ENCODE measurements around the gene TTC23. TPM values are rescaled to one million over a fixed set of nuclear protein-coding genes. Genes with fewer than 3 reads are reported as not detected.
"Not testable (repeated sequence)": the region's sequence is repeated elsewhere in the genome, so short reads cannot be mapped to it uniquely, and the experiment has no call there.

Gene TTC23
- total and polyA plus RNA-seq, 5 donors from 2014 or later: 0.56 to 0.67 (median 0.60) TPM; not detected in 2

DNA sequence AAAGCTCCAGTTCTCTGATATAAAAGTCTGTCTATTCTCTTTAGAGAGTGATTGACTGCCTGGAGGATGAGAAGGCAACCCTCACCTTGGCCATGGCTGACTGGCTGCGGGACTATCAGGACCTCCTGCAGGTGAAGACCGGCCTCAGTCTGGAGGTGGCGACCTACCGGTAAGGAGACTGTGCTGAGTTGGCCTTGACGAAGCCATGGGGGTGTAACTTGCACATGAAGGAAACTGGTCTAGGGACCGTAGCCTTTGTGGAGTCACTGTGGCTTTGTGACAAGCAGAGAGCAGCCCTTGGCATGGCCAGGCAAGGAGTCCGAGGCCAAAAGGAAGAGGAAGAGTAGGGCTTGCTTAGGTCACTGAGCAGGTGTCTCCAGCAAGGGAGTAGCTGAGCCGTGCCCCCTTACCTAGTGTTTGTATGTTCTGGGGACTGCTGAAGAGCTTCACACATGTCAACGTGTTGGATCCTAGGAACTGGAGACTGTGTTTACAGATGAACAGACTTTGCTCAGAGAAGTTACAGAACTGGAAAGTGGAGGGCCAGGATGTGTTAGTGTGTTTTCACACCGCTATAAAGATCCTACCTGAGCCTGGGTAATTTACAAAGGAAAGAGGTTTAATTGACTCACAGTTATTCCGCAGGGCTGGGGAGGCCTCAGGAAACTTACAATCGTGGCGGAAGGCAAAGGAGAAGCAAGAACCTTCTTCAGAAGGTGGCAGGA, 135.7 kb downstream of the TTC23 start:
- Mint-ChIP-seq H3K4me1 (no peaks in the 10 kb centered on the region), H3K4me3 (no peak overlapping the region), H3K27me3 (peaks cover 15% of the 10 kb centered on the region), H3K27ac (peak overlapping the region in 1 of 3 donors; percentile 65), H3K9me3 (no peaks in the 10 kb centered on the region), H3K36me3 (no peaks in the 10 kb centered on the region)
- no peaks in the 10 kb centered on the region for H3K4me1 ChIP-seq (ENCODE audit: control insufficient read depth, insufficient read depth, low read length, poor library complexity, severe bottlenecking)
- no peak overlapping the region for H3K4me3 ChIP-seq (ENCODE audit: low read depth, low read length)
- H3K36me3 ChIP-seq (ENCODE audit: control insufficient read depth, insufficient read depth, low read length): no peaks in the 10 kb centered on the region
- no peaks in the 10 kb centered on the region for H3K9me3 ChIP-seq (ENCODE audit: control insufficient read depth in 2 of 2, low read length in 2 of 2)
- H3K27ac ChIP-seq (ENCODE audit: insufficient read depth, low read length, poor library complexity, severe bottlenecking): no peak overlapping the region
- no peaks in the 10 kb centered on the region for H3K27me3 ChIP-seq (ENCODE audit: control insufficient read depth, insufficient read depth, low read length)
- ATAC-seq (ENCODE audit: low read depth in 2 of 2) (no peak), DNase-seq (no peak)

DNA sequence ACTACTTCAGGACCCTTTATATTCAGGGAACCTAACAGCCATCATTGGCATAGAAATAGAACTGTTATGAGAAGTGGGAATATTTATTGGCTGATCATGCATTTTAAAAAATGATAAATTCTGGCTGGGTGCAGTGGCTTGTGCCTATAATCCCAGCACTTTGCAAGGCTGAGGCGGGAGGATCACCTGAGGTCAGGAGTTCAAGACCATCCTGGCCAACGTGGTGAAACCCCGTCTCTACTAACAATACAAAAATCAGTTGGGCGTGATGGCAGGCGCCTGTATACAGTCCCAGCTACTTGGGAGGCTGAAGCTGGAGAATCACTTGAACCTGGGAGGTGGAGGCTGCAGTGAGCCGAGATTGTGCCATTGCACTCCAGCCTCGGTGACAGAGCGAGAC, 137.7 kb downstream of the TTC23 start:
- H3K9me3 Mint-ChIP-seq; H3K36me3 Mint-ChIP-seq; H3K4me1 Mint-ChIP-seq; ATAC-seq (ENCODE audit: low read depth in 2 of 2); H3K4me1 ChIP-seq (ENCODE audit: control insufficient read depth, insufficient read depth, low read length, poor library complexity, severe bottlenecking); H3K9me3 ChIP-seq (ENCODE audit: control insufficient read depth in 2 of 2, low read length in 2 of 2); H3K4me3 Mint-ChIP-seq; H3K27ac Mint-ChIP-seq; H3K27ac ChIP-seq (ENCODE audit: insufficient read depth, low read length, poor library complexity, severe bottlenecking); H3K27me3 ChIP-seq (ENCODE audit: control insufficient read depth, insufficient read depth, low read length); H3K4me3 ChIP-seq (ENCODE audit: low read depth, low read length); H3K36me3 ChIP-seq (ENCODE audit: control insufficient read depth, insufficient read depth, low read length); DNase-seq: not testable (repeated sequence)
- H3K27me3 Mint-ChIP-seq: peaks cover 21% of the 10 kb centered on the region

DNA sequence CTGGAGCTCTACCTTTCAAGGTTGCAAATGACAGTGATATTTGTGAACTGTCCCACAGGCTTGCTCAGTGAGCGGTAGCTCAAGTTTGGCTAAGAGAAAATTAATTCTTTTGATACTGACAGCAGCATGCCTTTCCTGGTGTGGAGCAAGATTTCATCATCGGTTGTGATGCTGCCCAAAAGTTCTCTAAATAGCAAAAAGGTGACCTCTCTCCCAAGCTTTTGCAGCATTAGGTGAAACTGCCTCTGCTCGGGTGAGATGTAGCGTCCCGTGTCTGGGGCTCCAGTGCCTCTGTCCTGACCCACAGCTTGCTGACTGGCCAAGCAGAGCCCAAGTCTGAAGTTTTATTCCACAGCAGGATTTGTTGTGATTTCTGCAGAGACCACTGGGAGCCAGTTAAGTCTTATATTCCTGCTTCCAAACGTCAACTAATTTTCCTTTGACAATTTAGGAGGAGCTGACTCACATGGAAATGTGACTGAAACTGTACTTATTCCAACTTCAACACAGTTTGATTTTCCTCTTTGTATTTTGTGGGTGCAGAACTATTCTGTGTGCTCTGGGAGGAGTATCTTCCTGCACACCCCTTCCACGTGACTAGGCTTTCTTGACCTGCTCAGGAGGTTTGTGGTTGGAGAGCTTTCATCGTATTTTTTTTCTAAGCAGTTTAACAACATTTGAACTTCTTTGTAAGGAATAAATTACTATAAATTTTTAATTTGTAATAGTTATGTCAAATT, 138.6 kb downstream of the TTC23 start:
- Mint-ChIP-seq H3K27ac (no peak overlapping the region), H3K4me3 (no peak overlapping the region)

DNA sequence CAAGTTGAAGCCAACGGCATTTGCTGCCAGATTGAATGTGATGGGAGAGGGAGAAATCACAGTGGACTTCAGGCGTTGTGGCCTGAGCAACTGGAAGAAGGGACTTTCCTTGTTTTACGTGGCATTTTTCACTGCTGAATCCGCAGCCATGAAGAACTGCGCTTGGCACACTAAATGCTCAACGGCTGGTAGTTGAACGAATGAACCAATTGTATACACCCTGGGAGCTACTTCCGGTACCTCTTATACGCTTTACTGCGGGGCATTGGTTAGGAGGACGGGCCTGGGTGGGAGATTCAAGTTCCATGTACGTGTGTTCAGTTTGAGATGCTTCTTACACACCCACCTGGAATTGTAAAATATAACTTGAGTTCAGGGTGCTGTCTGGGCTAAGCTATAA, 139.3 kb downstream of the TTC23 start:
- ATAC-seq (ENCODE audit: low read depth in 2 of 2) (no peak), DNase-seq (no peak)
- Mint-ChIP-seq H3K36me3 (no peaks in the 10 kb centered on the region), H3K4me1 (peaks cover 0 to 9% (median 4%) of the 10 kb centered on the region in 4 donors), H3K27ac (no peak overlapping the region), H3K27me3 (peaks cover 21% of the 10 kb centered on the region), H3K4me3 (no peak overlapping the region), H3K9me3 (peaks cover 0 to 3% (median 0%) of the 10 kb centered on the region in 7 donors)
- Histone ChIP-seq H3K27ac (ENCODE audit: insufficient read depth, low read length, poor library complexity, severe bottlenecking) (no peak overlapping the region), H3K4me1 (ENCODE audit: control insufficient read depth, insufficient read depth, low read length, poor library complexity, severe bottlenecking) (no peaks in the 10 kb centered on the region), H3K27me3 (ENCODE audit: control insufficient read depth, insufficient read depth, low read length) (peaks cover 2% of the 10 kb centered on the region), H3K9me3 (ENCODE audit: control insufficient read depth in 2 of 2, low read length in 2 of 2) (no peaks in the 10 kb centered on the region), H3K36me3 (ENCODE audit: control insufficient read depth, insufficient read depth, low read length) (no peaks in the 10 kb centered on the region), H3K4me3 (ENCODE audit: low read depth, low read length) (no peak overlapping the region)

More for the DNA sequence above, 138.6 kb downstream of the TTC23 start:
- H3K4me1 ChIP-seq (ENCODE audit: control insufficient read depth, insufficient read depth, low read length, poor library complexity, severe bottlenecking): no peaks in the 10 kb centered on the region
- peaks cover 0 to 9% (median 4%) of the 10 kb centered on the region in 4 donors for H3K4me1 Mint-ChIP-seq
- no peaks in the 10 kb centered on the region for H3K36me3 ChIP-seq (ENCODE audit: control insufficient read depth, insufficient read depth, low read length)
- H3K9me3 Mint-ChIP-seq: peaks cover 0 to 3% (median 0%) of the 10 kb centered on the region in 7 donors
- DNase-seq (peak in 1 of 3 donors; percentile 15), ATAC-seq (ENCODE audit: low read depth in 2 of 2) (no peak)
- H3K9me3 ChIP-seq (ENCODE audit: control insufficient read depth in 2 of 2, low read length in 2 of 2): no peaks in the 10 kb centered on the region
- no peaks in the 10 kb centered on the region for H3K36me3 Mint-ChIP-seq
- peaks cover 2% of the 10 kb centered on the region for H3K27me3 ChIP-seq (ENCODE audit: control insufficient read depth, insufficient read depth, low read length)
- H3K27ac ChIP-seq (ENCODE audit: insufficient read depth, low read length, poor library complexity, severe bottlenecking): no peak overlapping the region
- no peak overlapping the region for H3K4me3 ChIP-seq (ENCODE audit: low read depth, low read length)
- H3K27me3 Mint-ChIP-seq: peaks cover 21% of the 10 kb centered on the region

DNA sequence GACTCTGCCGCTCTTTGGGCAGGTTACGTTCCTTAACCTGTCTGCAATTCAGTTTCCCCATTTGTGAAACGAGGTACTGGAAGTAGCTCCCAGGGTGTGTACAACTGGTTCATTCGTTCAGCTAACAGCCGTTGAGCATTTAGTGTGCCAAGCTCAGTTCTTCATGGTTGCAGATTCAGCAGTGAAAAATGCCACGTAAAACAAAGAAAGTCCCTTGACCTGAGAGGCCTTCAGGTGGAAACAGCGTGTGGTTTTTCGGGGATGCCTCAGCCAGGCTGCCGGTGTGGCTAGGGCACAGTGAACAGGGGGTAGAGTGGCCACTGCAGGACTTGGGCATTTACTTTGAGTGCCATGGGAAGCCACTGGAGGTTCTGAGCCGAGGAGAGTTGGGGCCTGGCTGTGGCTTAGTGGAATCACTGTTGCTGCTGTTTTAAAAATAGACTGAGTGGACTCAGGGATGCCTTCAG, 139.8 kb downstream of the TTC23 start:
- ATAC-seq (ENCODE audit: low read depth in 2 of 2) (no peak), DNase-seq (no peak)
- Mint-ChIP-seq H3K36me3 (no peaks in the 10 kb centered on the region), H3K9me3 (peaks cover 0 to 3% (median 0%) of the 10 kb centered on the region in 7 donors), H3K4me3 (no peak overlapping the region), H3K27me3 (peaks cover 22% of the 10 kb centered on the region), H3K4me1 (peaks cover 0 to 9% (median 4%) of the 10 kb centered on the region in 4 donors), H3K27ac (no peak overlapping the region)
- Histone ChIP-seq H3K4me1 (ENCODE audit: control insufficient read depth, insufficient read depth, low read length, poor library complexity, severe bottlenecking) (no peaks in the 10 kb centered on the region), H3K36me3 (ENCODE audit: control insufficient read depth, insufficient read depth, low read length) (no peaks in the 10 kb centered on the region), H3K9me3 (ENCODE audit: control insufficient read depth in 2 of 2, low read length in 2 of 2) (no peaks in the 10 kb centered on the region), H3K27ac (ENCODE audit: insufficient read depth, low read length, poor library complexity, severe bottlenecking) (no peak overlapping the region), H3K4me3 (ENCODE audit: low read depth, low read length) (no peak overlapping the region), H3K27me3 (ENCODE audit: control insufficient read depth, insufficient read depth, low read length) (peaks cover 2% of the 10 kb centered on the region)

DNA sequence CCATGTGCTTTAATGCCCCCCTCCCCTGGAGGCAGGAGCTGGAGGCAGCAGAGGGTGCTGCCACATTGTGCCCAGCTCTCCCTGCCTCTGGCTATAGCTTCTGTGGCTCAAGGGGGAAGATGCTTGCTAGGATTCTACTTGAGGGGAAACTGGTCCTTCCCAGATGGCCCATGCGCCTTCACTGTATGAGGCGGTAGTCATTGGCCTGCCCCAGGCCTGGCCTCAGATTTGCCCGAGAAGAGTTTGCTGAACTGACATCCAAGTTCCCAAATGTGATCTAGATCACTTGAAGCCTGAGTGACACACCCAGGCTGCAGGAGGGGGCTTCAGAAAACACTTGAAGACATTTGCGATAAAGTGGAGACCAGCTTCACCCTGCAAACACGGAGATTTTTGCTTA, 140.4 kb downstream of the TTC23 start:
- DNase-seq (no peak), ATAC-seq (ENCODE audit: low read depth in 2 of 2) (no peak)
- no peaks in the 10 kb centered on the region for H3K4me1 ChIP-seq (ENCODE audit: control insufficient read depth, insufficient read depth, low read length, poor library complexity, severe bottlenecking)
- Mint-ChIP-seq H3K4me1 (peaks cover 0 to 9% (median 4%) of the 10 kb centered on the region in 4 donors), H3K27me3 (peaks cover 26% of the 10 kb centered on the region), H3K27ac (no peak overlapping the region), H3K9me3 (peaks cover 0 to 3% (median 0%) of the 10 kb centered on the region in 7 donors), H3K4me3 (no peak overlapping the region), H3K36me3 (no peaks in the 10 kb centered on the region)
- no peak overlapping the region for H3K4me3 ChIP-seq (ENCODE audit: low read depth, low read length)
- no peaks in the 10 kb centered on the region for H3K9me3 ChIP-seq (ENCODE audit: control insufficient read depth in 2 of 2, low read length in 2 of 2)
- H3K36me3 ChIP-seq (ENCODE audit: control insufficient read depth, insufficient read depth, low read length): no peaks in the 10 kb centered on the region
- no peak overlapping the region for H3K27ac ChIP-seq (ENCODE audit: insufficient read depth, low read length, poor library complexity, severe bottlenecking)
- H3K27me3 ChIP-seq (ENCODE audit: control insufficient read depth, insufficient read depth, low read length): peaks cover 2% of the 10 kb centered on the region

DNA sequence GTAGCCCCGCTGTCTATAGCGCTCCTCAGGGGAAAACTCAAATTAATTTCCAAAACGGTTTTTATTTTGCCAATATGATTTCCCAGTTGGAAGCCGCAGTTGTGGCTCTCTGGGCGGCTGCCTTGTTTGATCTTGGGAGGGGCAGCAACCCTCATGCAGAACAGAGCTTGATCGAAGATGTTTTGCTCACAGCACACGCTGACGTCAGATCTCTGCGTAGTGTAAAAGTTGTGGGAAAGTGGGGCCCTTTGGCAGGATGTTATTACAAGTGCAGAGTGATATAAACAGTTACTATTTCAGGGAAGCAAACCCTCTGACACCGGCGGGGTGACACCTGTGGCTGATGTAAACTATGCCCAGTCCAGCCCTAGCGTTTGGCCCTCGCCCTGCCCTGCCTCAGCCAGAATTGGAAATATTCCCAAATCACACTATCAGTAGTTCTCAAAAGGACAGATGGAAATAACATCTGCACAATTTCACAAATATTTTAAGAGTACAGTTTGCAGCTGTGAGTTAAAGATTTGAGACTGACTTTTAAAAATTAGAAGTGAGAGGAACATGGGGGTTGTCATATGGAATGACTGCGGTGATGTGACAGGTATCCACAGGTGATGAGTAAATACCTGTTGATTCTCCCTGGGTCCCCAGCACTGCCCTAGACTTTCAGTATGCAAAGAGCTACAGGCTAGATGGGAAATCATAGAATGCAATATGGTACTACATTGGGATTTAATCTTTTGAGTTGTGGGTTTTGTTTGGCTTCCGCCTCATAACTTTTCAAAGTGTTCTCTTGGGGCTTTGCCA, 142.8 kb downstream of the TTC23 start:
- H3K36me3 Mint-ChIP-seq: no peaks in the 10 kb centered on the region
- H3K9me3 Mint-ChIP-seq: peaks cover 0 to 3% (median 0%) of the 10 kb centered on the region in 7 donors
- Histone ChIP-seq H3K36me3 (ENCODE audit: control insufficient read depth, insufficient read depth, low read length) (no peaks in the 10 kb centered on the region), H3K9me3 (ENCODE audit: control insufficient read depth in 2 of 2, low read length in 2 of 2) (no peaks in the 10 kb centered on the region), H3K27me3 (ENCODE audit: control insufficient read depth, insufficient read depth, low read length) (peaks cover 15% of the 10 kb centered on the region), H3K27ac (ENCODE audit: insufficient read depth, low read length, poor library complexity, severe bottlenecking) (no peak overlapping the region), H3K4me1 (ENCODE audit: control insufficient read depth, insufficient read depth, low read length, poor library complexity, severe bottlenecking) (no peaks in the 10 kb centered on the region), H3K4me3 (ENCODE audit: low read depth, low read length) (no peak overlapping the region)
- DNase-seq (peak in 2 of 3 donors; percentile 27 to 48), ATAC-seq (ENCODE audit: low read depth in 2 of 2) (no peak)
- H3K27me3 Mint-ChIP-seq: peaks cover 40% of the 10 kb centered on the region
- H3K4me1 Mint-ChIP-seq: peaks cover 0 to 9% (median 4%) of the 10 kb centered on the region in 4 donors
- peak overlapping the region in 1 of 3 donors; percentile 42 for H3K27ac Mint-ChIP-seq
- peak overlapping the region; percentile 0 to 75 (median 59) for H3K4me3 Mint-ChIP-seq
